ENCODE measurements around the gene ERBB3. TPM values are rescaled to one million over a fixed set of nuclear protein-coding genes. Genes with fewer than 3 reads are reported as not detected.

The ERBB3 gene
- total and polyA plus RNA-seq, 2 of the 8 experiments (the other 6 are each of a cell fraction or from before 2014, with no cell fraction given), result 33.9 to 52.4 TPM

DNA sequence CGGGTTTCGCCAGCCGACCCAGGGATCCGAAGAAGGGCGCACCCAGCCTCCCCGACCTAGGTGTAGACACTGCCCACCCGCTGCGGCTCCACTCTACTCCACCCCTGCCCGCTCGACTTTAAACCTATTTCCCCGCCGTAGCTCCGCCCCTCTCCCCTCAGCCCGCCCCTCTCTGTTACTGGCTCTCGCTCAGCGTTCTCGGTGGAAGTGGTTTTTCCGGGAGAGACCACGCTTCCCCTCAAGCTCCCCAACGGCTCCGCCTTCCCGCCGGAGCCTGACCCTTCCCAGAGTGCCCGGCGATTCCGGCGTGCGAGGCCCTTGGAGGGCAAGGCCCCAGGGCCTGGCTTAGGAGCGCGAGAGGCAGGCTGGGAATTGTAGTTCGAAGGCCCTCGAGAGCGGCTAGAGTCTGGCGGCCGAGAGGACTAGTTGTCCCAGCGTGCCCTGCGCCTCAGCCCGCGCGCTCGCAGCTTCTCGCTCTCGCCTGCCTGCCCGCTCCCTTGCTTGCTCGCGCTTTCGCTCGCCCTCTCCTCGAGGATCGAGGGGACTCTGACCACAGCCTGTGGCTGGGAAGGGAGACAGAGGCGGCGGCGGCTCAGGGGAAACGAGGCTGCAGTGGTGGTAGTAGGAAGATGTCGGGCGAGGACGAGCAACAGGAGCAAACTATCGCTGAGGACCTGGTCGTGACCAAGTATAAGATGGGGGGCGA is 24.3 kb downstream of the ERBB3 start, which contains the start of gene PA2G4:
Gene PA2G4, plus strand, starts transcription at position 451 of the 706 bp plus-strand sequence. Its CDS starts 179 bp downstream, at position 630.
- Histone ChIP-seq H3K4ac (replicated peaks; ENCODE audit: insufficient read length, low read depth, low read length) (peak within 1 kb of the TSS; percentile 65), H3K79me2 (ENCODE audit: control insufficient read depth in 1 of 2, insufficient read depth in 2 of 2, low read length in 2 of 2) (peaks cover 21 to 31% of the 10 kb centered on the region in 2 experiments), H3K4me1 (replicated peaks in 1 of 4; ENCODE audit: control insufficient read depth in 3 of 4, insufficient read depth in 4 of 4, low read length in 3 of 4) (peaks cover 0 to 9% (median 3%) of the 10 kb centered on the region in 4 experiments; a peak in 5 of 7 replicates), H4K20me1 (replicated peaks in 1 of 2; ENCODE audit: control insufficient read depth in 1 of 2, insufficient read depth in 2 of 2, low read length in 2 of 2) (peaks cover 4 to 5% of the 10 kb centered on the region in 2 experiments), H2BK120ac (replicated peaks; ENCODE audit: low read depth, low read length) (no peak within 1 kb of the TSS), H2BK15ac (ENCODE audit: low read length) (no peak within 1 kb of the TSS), H2AFZ (ENCODE audit: low read length) (no peak within 1 kb of the TSS), H3K4me2 (ENCODE audit: insufficient read depth in 1 of 2, low read depth in 2 of 2, low read length in 2 of 2) (peak within 1 kb of the TSS; percentile 85 to 99), H3K14ac (ENCODE audit: insufficient read length) (no peak within 1 kb of the TSS), H3K18ac (ENCODE audit: extremely low read depth, low read length) (peak within 1 kb of the TSS; percentile 94; the same call in 1 of the 2 replicates), H4K8ac (ENCODE audit: extremely low read depth, insufficient read depth, low read length) (peak within 1 kb of the TSS; percentile 84; the same call in 1 of the 2 replicates), H2BK5ac (ENCODE audit: low read depth, low read length) (peak within 1 kb of the TSS; percentile 98), H4K5ac (ENCODE audit: insufficient read length, low read depth, low read length) (peak within 1 kb of the TSS; percentile 79), H2AK5ac (ENCODE audit: low read depth, low read length) (no peak within 1 kb of the TSS), H3K23me2 (ENCODE audit: low read depth, low read length) (peaks cover 8% of the 10 kb centered on the region), H2BK20ac (ENCODE audit: low read length) (no peak within 1 kb of the TSS), H3K36me3 (ENCODE audit: control insufficient read depth in 2 of 4, insufficient read depth in 4 of 4, low read length in 3 of 4) (peaks cover 24 to 57% (median 45%) of the 10 kb centered on the region in 4 experiments), H3K27me3 (replicated peaks in 1 of 4; ENCODE audit: control insufficient read depth in 3 of 4, extremely low read depth in 1 of 4, insufficient read depth in 3 of 4, low read length in 3 of 4) (no peaks in the 10 kb centered on the region), H3K9ac (replicated peaks in 1 of 4; ENCODE audit: extremely low read depth in 1 of 4, low read depth in 3 of 4, low read length in 3 of 4) (peak within 1 kb of the TSS; percentile 75 to 94 (median 90)), H4K91ac (replicated peaks; ENCODE audit: insufficient read length, low read length) (peak within 1 kb of the TSS; percentile 49), H3K9me3 (ENCODE audit: insufficient read depth in 2 of 2, low read depth in 1 of 2, low read length in 1 of 2) (no peaks in the 10 kb centered on the region), H3K27ac (ENCODE audit: low read depth, low read length) (peak within 1 kb of the TSS; percentile 88; the same call in 1 of the 2 replicates), H3K56ac (replicated peaks; ENCODE audit: insufficient read length, low read depth, low read length) (peak within 1 kb of the TSS; percentile 80), H3K4me3 (ENCODE audit: extremely low read depth in 1 of 4, insufficient read depth in 2 of 4, low read depth in 3 of 4, low read length in 4 of 4) (peak within 1 kb of the TSS; percentile 81 to 95 (median 92)), H3K79me1 (ENCODE audit: low read depth, low read length) (0 out of 2 replicates have a peak, but pooled peaks cover 2% of the 10 kb centered on the region), H2BK12ac (ENCODE audit: low read depth, low read length) (no peak within 1 kb of the TSS), H3K23ac (ENCODE audit: insufficient read length) (no peak within 1 kb of the TSS)
- ChIA-PET CTCF (ENCODE audit: partially characterized antibody) (interaction anchor here (0.6 to 7.2 kb wide), 12 partner anchors 11 to 151 kb away, joined by 3 to 34 read pairs (median 5); partner anchors contain the start of genes ERBB3, SMARCC2 and ZC3H10), POLR2A (ENCODE audit: partially characterized antibody) (interaction anchor here (0.7 to 11.1 kb wide), 43 partner anchors 8 to 1125 kb away, joined by 3 to 267 read pairs (median 5); partner anchors contain the start of genes CD63, CNPY2, DNAJC14 and ERBB3)
- DNase-seq (ENCODE audit: low read depth in 1 of 2, low spot score in 2 of 2) (peak; percentile 95 to 99), FAIRE-seq (no peak)
- 1% methylated on average over 50 of the region's 60 CpGs; no CpG with 5 or more reads in 1 of the 2 experiments for WGBS, 2 experiments (ENCODE audit: extremely low coverage in 1 of 2, insufficient coverage in 1 of 2, insufficient read length in 1 of 2, insufficient replicate concordance in 2 of 2, low coverage in 1 of 2, low lambda C conversion rate in 2 of 2, missing lambda C conversion rate in 1 of 2)
- TF ChIP-seq POLR2A (IDR thresholded peaks at IDR 0.05; ENCODE audit: control extremely low read depth in 1 of 2, low read depth in 2 of 2, low read length in 2 of 2) (peak; percentile 69 to 70; a peak in 2 of 3 replicates), HDAC2 (IDR thresholded peaks at IDR 0.05; ENCODE audit: borderline replicate concordance in 1 of 2, low read depth in 2 of 2, low read length in 2 of 2) (0 out of 4 replicates have a peak, but pooled peaks of 1 of the 2 experiments have one; percentile 27), SIN3A (conservative IDR thresholded peaks at IDR 0.05 in 1 of 2, IDR thresholded peaks at IDR 0.05 in 1 of 2; ENCODE audit: low read depth in 1 of 2, low read length in 2 of 2) (peak in 1 of 2 experiments; percentile 88; a peak in 2 of 4 replicates), NANOG (IDR thresholded peaks at IDR 0.05; ENCODE audit: insufficient read depth, low read depth, low read length, poor library complexity, severe bottlenecking) (no peak), SIX5 (IDR thresholded peaks at IDR 0.05; ENCODE audit: low read depth, low read length) (peak; percentile 87), BRCA1 (IDR thresholded peaks at IDR 0.05; ENCODE audit: low read depth, low read length) (peak; percentile 79), CTBP2 (IDR thresholded peaks at IDR 0.05; ENCODE audit: borderline replicate concordance, insufficient read depth, insufficient read length, low read length) (no peak), TBP (IDR thresholded peaks at IDR 0.05; ENCODE audit: low read depth, low read length) (peak; percentile 57; the same call in 1 of the 2 replicates), ASH2L (IDR thresholded peaks at IDR 0.05; ENCODE audit: low read length) (peak; percentile 95), KDM4A (IDR thresholded peaks at IDR 0.05; ENCODE audit: low read depth, low read length, severe bottlenecking) (peak; percentile 53), BACH1 (IDR thresholded peaks at IDR 0.05; ENCODE audit: low read length) (peak; percentile 50; the same call in 1 of the 2 replicates)

Measured in H1 (cell line).